Endometrium (tissue), 2 donors: Measurements from ENCODE around the gene DCTPP1.
A peak's percentile ranks its signal among the peaks of the same experiment; 100 is the strongest.
"Not testable (repeated sequence)": the region's sequence is repeated elsewhere in the genome, so short reads cannot be mapped to it uniquely, and the experiment has no call there.

Experiments
- FAIRE-seq: peaks from 2 replicates; lab custom pipeline; 2012; peaks lifted over from hg19 to GRCh38; lab: Jason Lieb, UNC
- donor health status: control.
- donor health status: control.

The DCTPP1 gene

DNA sequence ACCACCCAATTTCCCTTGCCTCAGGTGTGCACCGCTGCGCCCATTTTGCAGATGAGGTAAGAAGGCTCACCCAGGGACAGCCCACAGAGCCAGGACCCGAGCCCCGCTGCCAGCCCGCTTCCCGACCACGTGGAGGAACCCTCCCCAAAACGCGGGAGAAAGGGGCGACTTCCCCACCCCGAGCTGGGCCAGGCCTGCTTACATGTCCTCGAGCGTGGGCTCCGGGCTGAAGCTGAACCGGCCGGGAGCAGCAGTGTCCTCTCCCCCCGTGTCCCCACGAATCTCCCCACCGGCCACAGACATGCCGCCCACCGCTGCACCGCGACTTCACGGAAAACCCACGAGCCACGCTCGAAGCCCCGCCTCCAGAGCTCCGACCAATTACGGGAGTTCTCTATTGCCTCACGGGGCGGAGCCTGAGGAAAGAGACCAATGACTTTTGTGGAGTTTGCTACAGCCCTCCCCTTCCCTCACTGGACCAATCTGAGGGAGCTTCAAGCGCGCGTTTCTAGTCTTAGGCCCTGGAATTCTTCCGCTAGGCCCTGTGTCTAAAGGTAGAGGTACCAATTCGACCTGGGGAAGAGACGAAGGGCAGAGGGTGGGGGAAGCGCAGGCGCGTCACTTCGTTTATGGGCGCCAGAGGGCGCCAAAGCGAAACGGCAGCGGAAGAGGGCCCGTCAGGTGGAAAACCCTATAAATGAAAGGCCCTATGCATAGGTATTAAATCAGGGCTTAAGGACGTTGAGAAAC is at the start of gene DCTPP1:
TSS of gene DCTPP1 (minus strand) at position 353 of the 750 bp plus-strand sequence. CDS start at position 303, 50 bp downstream.
- FAIRE-seq, result peak; percentile 93

GRCh38 chr16:30478766-30479478 is 49.1 kb upstream of the DCTPP1 start:
- FAIRE-seq, result no peak

DNA sequence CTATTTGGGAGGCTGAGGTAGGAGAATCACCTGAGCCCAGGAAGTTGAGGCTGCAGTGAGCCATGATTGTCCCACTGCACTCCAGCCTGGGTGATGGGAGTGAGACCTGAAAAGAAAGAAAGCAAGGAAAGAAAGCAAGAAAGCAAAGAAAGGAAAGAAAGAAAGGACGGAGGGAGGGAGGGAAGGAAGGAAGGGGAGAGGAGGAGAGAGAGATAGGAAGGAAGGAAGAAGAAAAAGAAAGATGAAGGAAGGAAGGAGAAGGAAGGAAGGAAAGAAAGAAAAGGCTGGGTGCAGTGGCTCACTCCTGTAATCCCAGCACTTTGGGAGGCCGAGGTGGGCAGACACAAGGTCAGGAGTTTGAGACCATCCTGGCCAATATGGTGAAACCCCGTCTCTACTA is 47.9 kb upstream of the DCTPP1 start:
- FAIRE-seq, result not testable (repeated sequence)

GRCh38 chr16:30476991-30477390 is 47.2 kb upstream of the DCTPP1 start:
- no peak for FAIRE-seq

- FAIRE-seq, result no peak
These were observed 44.9 kb upstream of the DCTPP1 start for GRCh38 chr16:30474684-30475083.

- FAIRE-seq, result no peak
These were observed 44.2 kb upstream of the DCTPP1 start for GRCh38 chr16:30474074-30474452.

GRCh38 chr16:30473231-30474073 is 43.6 kb upstream of the DCTPP1 start:
- no peak for FAIRE-seq

DNA sequence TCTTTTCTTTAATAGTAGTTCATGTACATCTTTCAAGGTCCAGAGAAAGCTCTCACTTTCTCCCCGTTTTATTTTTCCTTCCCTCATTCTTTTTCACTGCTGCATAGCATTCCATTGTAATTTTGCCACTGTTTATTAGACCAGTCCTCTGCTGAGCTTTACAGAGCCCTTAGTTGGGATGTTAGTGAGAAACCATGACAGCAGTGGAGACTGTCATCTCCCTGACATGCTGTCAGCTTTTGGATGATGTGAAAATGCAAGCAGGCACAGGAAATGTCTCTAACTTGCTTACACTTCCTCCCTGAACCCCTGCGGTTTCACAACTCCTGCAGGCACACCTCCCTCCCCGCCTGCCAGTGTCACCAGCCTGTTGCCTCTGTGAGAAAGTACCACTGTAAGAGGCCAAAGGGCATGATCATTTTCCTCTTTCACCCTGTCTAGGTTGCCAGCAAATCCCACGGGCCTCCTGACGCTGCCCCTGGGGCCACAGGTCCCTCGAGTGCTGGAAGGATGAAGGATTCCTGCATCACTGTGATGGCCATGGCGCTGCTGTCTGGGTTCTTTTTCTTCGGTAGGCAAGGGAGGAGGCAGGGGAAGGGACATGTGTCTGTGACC is 42.6 kb upstream of the DCTPP1 start, which contains the start of gene ITGAL:
TSS of gene ITGAL (plus strand) at position 415 of the 615 bp plus-strand sequence. CDS start at position 511, 96 bp downstream.
- FAIRE-seq, result no peak

- no peak for FAIRE-seq
These were observed 40.8 kb upstream of the DCTPP1 start for GRCh38 chr16:30470632-30470995.

- no peak for FAIRE-seq
These were observed 40.3 kb upstream of the DCTPP1 start for GRCh38 chr16:30470170-30470512.

GRCh38 chr16:30464078-30464477 is 34.2 kb upstream of the DCTPP1 start:
- FAIRE-seq, result no peak

- FAIRE-seq, result not testable (repeated sequence)
These were observed 31.6 kb upstream of the DCTPP1 start for GRCh38 chr16:30461426-30461825.

DNA sequence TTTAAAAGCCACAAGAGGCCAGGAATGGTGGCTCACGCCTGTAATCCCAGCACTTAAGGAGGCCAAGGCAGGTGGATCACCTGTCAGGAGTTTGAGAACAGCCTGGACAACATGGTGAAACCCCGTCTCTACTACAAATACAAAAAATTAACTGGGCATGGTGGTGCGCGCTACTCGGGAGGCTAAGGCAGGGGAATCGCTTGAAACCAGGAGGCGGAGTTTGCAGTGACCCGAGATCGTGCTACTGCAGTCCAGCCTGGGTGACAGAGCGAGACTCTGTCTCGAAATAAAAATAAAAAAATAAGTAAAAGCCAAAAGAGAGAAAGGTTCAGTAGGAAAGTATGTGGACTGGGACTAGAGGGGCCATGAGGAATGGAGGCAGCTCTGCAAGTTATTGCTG is 29.6 kb upstream of the DCTPP1 start:
- FAIRE-seq, result no peak

DNA sequence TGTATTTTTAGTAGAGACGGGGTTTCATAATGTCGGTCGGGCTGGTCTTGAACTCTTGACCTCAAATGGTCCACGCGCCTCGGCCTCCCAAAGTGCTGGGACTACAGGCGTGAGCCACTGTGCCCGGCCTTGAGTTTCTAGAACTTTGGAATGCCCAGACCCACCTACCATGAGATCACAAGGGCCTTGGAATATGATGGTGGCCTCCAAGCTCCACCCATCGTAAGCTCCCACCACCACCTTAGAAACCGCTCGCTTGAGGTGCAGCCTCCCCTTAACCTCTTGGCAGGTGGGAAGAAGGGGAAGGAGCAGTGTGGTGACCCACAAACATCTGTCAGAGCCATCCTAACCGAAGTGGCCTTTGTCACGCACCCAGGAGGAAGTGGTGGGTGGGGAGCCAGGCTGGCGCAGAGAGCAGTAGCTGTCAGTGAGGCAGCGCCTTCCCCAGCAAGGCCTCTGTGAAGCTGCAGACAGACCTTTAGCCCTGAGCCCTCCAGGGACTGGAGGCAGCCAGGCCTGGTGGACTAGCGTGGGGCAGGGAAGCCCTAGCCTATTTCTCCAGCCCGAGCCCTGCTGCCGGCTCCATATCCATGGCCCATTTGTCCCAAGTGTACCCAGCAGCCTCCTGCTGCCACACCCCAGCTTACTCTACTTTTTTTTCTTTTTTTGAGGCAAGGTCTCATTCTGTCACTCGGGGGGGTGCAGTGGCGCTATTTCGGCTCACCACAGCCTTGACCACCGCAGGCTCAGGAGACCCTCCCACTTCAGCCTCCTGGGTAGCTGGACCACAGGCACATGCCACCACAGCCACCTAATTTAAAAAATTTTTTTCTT is 28.9 kb upstream of the DCTPP1 start:
- no peak for FAIRE-seq

GRCh38 chr16:30457743-30458560 is 28.1 kb upstream of the DCTPP1 start:
- no peak for FAIRE-seq

- FAIRE-seq, result no peak
These were observed 27.4 kb upstream of the DCTPP1 start for GRCh38 chr16:30457256-30457655.

DNA sequence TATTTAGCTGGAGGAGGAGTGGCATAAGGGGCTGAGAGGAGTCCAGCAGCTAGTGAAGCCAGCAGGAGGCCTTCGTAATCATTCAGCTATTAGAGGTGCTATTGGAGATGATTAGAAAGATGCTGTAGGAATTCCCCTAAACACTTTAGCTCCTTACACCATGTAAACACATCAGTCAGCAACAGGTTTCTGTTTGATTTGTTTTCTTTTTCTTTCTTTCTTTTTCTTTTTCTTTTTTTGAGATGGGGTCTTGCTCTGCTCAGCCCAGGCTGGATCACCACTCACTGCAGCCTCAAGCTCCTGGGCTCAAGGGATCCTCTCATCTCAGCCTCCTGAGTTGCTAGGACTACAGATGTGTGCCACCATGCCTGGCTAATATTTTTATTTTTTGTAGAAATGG is 26.5 kb upstream of the DCTPP1 start:
- no peak for FAIRE-seq

DNA sequence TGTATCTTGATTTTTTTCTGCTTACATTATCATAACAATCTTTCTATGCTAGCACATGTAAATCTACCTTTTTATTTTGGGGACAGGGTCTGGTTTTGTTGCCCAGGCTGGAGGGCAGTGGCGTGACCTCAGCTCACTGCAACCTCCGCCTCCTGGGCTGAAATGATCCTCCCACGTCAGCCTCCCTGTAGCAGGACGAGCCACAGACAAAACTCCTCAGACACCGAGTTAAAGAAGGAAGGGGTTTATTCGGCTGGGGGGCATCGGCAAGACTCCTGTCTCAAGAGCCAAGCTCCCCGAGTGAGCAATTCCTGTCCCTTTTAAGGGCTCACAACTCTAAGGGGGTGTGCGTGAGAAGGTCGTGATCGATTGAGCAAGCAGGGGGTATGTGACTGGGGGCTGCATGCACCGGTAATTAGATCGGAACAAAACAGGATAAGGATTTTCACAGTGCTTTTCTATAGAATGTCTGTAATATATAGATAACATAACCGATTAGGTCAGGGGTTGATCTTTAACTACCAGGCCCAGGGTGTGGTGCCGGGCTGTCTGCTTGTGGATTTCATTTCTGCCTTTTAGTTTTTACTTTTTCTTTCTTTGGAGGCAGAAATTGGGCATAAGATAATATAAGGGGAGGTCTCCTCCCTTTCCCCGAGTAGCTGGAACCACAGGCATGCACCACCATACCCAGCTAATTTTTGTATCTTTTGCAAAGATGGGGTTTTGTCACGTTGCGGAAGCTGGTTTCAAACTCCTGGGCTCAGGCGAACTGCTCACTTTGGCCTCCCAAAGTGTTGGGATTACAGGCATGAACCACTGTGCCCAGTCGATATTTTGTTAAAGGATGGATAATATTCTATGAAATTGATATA is 23.1 kb upstream of the DCTPP1 start:
- not testable (repeated sequence) for FAIRE-seq

DNA sequence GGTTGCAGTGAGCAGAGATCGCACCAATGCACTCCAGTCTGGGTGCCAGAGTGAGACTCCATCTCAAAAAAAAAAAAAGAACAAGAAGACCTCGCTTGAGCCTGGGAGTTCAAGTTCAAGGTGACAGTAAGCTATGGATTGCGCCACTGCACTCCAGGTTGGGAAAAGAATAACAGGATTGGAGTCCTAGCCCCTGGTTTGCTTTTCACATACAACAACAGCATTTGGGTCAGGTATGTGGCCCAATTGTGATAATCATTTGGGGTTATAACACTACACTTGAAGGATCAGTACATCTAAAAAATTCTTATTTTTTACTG is 19.2 kb upstream of the DCTPP1 start:
- FAIRE-seq, result no peak
